Central memory CD8-positive, alpha-beta T cell (primary cell): ENCODE measurements around the gene UFSP2.
A peak's percentile ranks its signal among the peaks of the same experiment; 100 is the strongest.

Source experiments
- ATAC-seq: fragments of 150-1000 bp; cut with Tn5 transposase; replicated peaks from 2 replicates; pipeline ENCODE4 v1.10.0; 2022; ENCODE audit warnings: mild to moderate bottlenecking, moderate FRiP score, moderate number of reproducible peaks; ENCODE audit not compliant: poor library complexity, severe bottlenecking; ENCODE audit errors: extremely low read depth
- DNase-seq, 2 donors: peaks; one replicate each; pipeline ENCODE4 v3.0.0; 2021; ENCODE audit warnings: low spot score in 2 of 2
- H3K27ac Mint-ChIP-seq: one replicate; pipeline ENCODE4 v1.8.0; 2022; ENCODE audit warnings: low read depth, mild to moderate bottlenecking, moderate library complexity, mixed read lengths
- H3K27me3 Mint-ChIP-seq: one replicate; pipeline ENCODE4 v1.8.0; 2022; ENCODE audit warnings: mixed read lengths
- H3K36me3 Mint-ChIP-seq: one replicate; pipeline ENCODE4 v1.8.0; 2022; ENCODE audit warnings: mild to moderate bottlenecking, moderate library complexity, mixed read lengths; ENCODE audit not compliant: insufficient read depth
- H3K4me1 Mint-ChIP-seq: one replicate; pipeline ENCODE4 v1.8.0; 2022; ENCODE audit warnings: mixed read lengths
- H3K4me3 Mint-ChIP-seq: one replicate; pipeline ENCODE4 v1.8.0; 2022; ENCODE audit warnings: mild to moderate bottlenecking, moderate library complexity, mixed read lengths
- H3K9me3 Mint-ChIP-seq: one replicate; pipeline ENCODE4 v1.8.0; 2022; ENCODE audit warnings: mixed read lengths

UFSP2 gene

DNA sequence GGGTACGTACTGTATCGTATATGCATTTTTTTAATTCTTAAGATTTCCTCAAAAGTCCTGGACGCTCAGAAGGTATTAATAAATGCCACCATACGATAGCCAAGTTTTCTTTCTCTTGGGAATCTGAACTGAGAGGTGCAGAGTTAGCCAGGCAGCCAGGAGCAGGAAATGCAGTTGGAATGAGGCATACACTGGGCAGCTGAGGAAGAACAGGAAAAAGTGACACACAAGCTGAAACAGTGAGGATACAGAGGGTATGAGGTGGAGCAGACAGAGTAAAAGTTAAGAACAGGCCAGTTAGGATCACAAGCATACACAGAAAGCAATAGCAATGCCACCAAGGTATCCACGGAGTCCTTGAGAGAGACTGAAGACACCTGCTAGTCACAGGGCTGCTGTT is 13.4 kb downstream of the UFSP2 start:
- peaks cover 4% of the 10 kb centered on the region for H3K4me1 Mint-ChIP-seq
- ATAC-seq: no peak
- no peaks in the 10 kb centered on the region for H3K9me3 Mint-ChIP-seq
- H3K36me3 Mint-ChIP-seq: peaks cover 16% of the 10 kb centered on the region
- no peaks in the 10 kb centered on the region for H3K27me3 Mint-ChIP-seq
- no peak for DNase-seq
- H3K4me3 Mint-ChIP-seq: no peak overlapping the region
- H3K27ac Mint-ChIP-seq: no peak overlapping the region

DNA sequence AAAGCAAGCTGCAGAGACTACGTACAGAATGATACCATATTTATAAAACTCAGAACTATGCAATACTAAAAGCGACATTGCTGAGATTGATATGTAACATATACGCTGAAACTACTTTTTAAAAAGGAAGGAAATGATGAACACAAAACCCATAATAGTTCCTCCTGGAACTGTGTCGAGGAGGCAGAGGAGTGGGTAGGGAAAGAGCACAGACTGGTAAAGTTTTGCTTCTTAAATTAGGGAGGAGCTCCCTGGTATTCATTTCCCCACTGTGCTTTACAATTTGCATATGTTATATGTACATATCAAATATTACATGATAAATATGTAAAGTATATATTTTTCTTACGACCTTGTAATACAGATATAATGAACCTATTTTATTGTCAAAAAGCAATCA is 13.9 kb downstream of the UFSP2 start:
- ATAC-seq: no peak
- Mint-ChIP-seq H3K36me3 (peaks cover 13% of the 10 kb centered on the region), H3K27me3 (no peaks in the 10 kb centered on the region), H3K4me1 (no peaks in the 10 kb centered on the region), H3K27ac (no peak overlapping the region), H3K4me3 (no peak overlapping the region), H3K9me3 (no peaks in the 10 kb centered on the region)
- DNase-seq: no peak

DNA sequence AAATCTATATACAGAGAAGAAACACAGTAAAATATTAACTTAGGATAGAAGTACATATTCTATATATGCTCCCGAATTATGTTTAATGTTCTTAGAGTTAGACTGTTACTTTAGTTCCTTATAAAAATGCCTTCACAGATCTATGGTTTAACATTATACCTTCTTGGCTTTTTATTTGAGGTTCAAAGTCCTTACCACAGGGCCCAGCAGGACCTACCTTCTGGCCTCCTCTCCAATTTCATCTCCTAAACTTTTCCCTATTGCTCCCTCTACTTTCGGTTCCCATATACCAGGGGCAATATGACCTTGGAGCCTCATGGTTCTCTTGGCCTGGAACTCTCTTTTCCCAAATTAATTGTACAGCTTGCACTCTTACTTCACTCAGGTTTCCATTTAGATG is 17.3 kb downstream of the UFSP2 start:
- no peak for ATAC-seq
- H3K4me3 Mint-ChIP-seq: no peak overlapping the region
- H3K36me3 Mint-ChIP-seq: peaks cover 25% of the 10 kb centered on the region
- DNase-seq: no peak
- H3K27me3 Mint-ChIP-seq: no peaks in the 10 kb centered on the region
- H3K4me1 Mint-ChIP-seq: no peaks in the 10 kb centered on the region
- no peak overlapping the region for H3K27ac Mint-ChIP-seq
- H3K9me3 Mint-ChIP-seq: no peaks in the 10 kb centered on the region

DNA sequence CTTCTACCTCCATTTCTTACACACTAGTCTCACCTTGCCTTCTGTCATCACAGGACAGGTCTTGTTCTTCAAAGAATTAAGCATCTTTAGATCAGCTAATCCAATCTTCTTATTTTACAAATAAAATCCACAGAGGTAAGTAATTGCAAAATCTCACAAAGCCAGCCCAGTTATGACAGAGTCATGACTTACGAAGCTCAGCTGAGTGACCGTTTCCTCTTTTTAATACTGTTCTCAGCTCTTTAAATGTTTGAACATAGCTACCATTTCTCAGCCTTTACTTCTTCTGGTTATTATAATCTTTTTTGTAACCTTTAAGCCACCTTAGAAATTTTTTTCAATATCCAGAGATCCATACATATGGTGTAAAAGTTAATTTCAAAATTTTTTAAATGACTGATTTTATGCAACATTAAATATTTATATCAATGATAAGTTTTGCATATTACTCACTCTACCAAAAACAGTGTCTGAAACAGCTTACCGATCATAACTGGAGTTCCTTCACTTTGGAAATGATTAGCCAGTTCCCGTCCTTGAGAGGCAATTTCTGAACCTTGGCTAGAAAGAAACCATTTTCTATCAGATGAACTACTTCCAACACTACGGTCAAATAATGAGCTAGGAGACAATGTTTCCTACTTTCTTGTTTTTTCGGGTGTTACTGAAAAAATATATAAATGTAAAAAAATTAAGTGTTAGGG is 20.3 kb downstream of the UFSP2 start:
- no peaks in the 10 kb centered on the region for H3K9me3 Mint-ChIP-seq
- no peaks in the 10 kb centered on the region for H3K27me3 Mint-ChIP-seq
- DNase-seq: no peak
- H3K27ac Mint-ChIP-seq: peak overlapping the region; percentile 38
- no peaks in the 10 kb centered on the region for H3K4me1 Mint-ChIP-seq
- ATAC-seq: no peak
- H3K4me3 Mint-ChIP-seq: no peak overlapping the region
- H3K36me3 Mint-ChIP-seq: peaks cover 26% of the 10 kb centered on the region

DNA sequence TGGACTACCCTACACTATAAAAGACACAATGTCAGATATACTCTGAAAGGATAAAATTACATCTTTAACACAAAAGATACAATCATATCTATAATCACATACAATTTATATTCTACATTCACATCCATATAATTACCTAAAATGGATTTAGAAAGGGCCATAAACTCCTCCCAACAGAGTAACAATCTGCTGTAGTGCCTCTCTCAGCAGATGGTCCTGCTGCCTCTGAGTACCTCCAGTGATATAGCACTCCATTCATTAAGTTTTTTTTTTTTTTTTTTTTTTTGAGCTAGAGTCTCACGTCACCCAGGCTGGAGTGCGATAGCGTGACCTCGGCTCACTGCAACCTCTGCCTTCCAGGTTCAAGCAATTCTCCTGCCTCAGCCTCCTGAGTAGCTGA is 21.7 kb downstream of the UFSP2 start:
- DNase-seq (no peak), ATAC-seq (no peak)
- H3K4me1 Mint-ChIP-seq: no peaks in the 10 kb centered on the region
- H3K36me3 Mint-ChIP-seq: peaks cover 34% of the 10 kb centered on the region
- no peak overlapping the region for H3K4me3 Mint-ChIP-seq
- H3K27me3 Mint-ChIP-seq: no peaks in the 10 kb centered on the region
- no peaks in the 10 kb centered on the region for H3K9me3 Mint-ChIP-seq
- no peak overlapping the region for H3K27ac Mint-ChIP-seq

DNA sequence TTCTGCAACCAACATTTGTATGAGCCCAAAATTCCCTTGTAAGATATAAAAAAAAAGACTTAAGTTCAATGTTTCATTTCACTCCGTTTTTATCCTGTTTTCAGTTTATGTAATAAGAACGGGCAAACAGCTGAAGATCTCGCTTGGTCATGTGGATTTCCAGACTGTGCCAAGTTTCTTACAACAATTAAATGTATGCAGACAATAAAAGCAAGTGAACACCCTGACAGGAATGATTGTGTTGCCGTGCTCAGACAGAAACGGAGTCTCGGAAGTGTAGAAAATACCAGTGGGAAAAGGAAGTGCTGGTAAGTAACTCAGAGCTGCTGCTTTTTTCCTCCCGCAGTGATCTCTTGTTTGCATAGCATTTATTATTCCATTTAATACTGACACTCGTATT is 26.3 kb downstream of the UFSP2 start:
- H3K9me3 Mint-ChIP-seq: no peaks in the 10 kb centered on the region

DNA sequence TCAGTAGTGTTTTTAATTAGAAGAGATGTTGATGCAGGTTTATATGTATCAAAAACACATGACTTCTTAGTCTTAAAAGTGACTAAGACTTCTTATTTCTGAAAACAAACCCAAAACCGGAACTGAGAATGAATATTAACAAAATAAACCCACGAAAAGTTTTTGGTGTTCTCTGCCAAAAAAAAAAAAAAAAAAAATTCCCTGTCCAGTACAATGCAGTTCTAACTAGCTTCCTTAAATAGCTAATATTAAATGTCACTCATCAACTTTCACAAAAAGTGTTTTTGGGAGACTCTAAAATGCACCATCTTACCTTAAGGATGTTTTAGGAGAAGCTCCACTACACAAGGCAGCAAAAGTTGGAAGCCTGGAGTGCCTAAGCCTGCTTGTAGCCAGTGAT is 27.1 kb downstream of the UFSP2 start:
- Mint-ChIP-seq H3K4me1 (peaks cover 24% of the 10 kb centered on the region), H3K36me3 (peaks cover 25% of the 10 kb centered on the region), H3K4me3 (no peak overlapping the region), H3K27me3 (no peaks in the 10 kb centered on the region), H3K27ac (no peak overlapping the region), H3K9me3 (no peaks in the 10 kb centered on the region)
- DNase-seq (no peak), ATAC-seq (no peak)

More for the DNA sequence above, 26.3 kb downstream of the UFSP2 start:
- no peak overlapping the region for H3K27ac Mint-ChIP-seq
- H3K36me3 Mint-ChIP-seq: peaks cover 28% of the 10 kb centered on the region
- no peak overlapping the region for H3K4me3 Mint-ChIP-seq
- ATAC-seq (no peak), DNase-seq (no peak)
- H3K4me1 Mint-ChIP-seq: peaks cover 21% of the 10 kb centered on the region
- no peaks in the 10 kb centered on the region for H3K27me3 Mint-ChIP-seq

DNA sequence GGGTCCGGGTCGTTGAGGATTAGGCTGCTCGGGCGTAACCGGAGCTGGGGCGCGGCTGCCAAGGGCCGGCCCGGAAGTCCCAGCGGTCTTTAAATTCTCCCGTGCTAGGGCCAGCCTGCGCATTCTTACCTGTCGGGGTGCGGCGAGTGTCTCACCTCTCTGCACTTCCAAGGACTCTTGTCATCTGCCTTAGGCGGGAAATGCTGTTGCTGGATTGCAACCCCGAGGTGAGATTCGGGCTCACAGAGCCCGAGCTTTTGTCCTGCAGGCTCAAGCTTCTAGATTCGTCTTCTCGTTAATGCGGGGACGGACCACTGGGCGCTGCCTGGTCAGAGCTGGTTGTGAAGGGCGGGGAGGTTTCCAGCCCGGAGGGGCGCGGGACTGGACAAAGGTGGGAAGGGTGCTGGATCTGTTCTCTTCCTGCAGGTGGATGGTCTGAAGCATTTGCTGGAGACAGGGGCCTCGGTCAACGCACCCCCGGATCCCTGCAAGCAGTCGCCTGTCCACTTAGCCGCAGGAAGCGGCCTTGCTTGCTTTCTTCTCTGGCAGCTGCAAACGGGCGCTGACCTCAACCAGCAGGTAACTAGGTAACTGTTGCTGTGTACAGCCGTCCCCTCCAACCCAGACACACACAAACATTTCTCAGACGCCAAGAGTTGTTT is 28.9 kb downstream of the UFSP2 start, which contains the start of gene ANKRD37:
Gene ANKRD37 (plus strand): TSS at position 118 of the 662 bp plus-strand sequence. CDS start 83 bp downstream, at position 201.
- Mint-ChIP-seq H3K36me3 (peaks cover 23% of the 10 kb centered on the region), H3K27me3 (no peaks in the 10 kb centered on the region), H3K27ac (peak within 1 kb of the TSS; percentile 96), H3K4me1 (peaks cover 24% of the 10 kb centered on the region), H3K9me3 (no peaks in the 10 kb centered on the region), H3K4me3 (peak within 1 kb of the TSS; percentile 96)
- ATAC-seq (no peak), DNase-seq (no peak)

DNA sequence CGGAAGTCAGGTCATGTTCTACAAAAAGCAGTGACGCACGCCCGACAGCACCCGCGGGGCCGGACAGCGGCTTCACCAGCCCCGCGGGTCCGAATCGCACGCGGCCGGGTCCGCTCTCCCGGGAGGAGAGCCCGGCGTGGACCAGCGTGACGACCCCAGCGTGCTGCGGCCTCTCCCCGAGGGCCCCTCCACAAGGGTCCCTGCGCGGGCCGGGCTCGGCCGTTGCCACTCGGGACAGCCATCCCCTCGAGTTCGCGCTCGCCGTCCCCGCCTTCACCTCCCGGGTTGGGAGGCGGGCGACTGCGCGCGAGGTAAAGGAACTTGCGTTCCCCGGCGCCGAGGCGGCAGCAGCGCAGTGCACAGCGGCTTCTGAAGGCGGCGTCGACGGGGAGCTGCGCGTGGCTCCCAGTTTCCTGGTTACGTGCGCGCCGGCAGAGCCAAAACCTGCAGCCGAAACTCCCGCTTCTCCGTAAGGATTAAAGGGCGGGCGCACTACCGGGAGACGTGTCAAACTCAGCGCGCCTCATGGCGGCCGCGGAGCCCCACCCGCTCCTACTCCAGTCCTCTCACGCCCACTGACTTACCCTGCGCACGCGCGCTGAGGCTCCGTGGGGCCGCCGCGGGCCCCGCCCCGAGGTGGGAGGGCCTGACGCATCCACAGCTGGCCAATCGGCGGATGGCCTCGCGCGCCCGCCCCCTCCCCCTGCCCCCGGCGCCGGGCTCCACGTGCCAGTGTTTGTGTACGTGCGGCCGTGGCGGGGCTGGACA is 29.6 kb downstream of the UFSP2 start:
- Mint-ChIP-seq H3K4me1 (peaks cover 24% of the 10 kb centered on the region), H3K27ac (peak overlapping the region; percentile 96), H3K4me3 (peak overlapping the region; percentile 96), H3K9me3 (no peaks in the 10 kb centered on the region), H3K36me3 (peaks cover 22% of the 10 kb centered on the region), H3K27me3 (no peaks in the 10 kb centered on the region)
- DNase-seq (peak; percentile 95 to 96), ATAC-seq (peak; percentile 87)

DNA sequence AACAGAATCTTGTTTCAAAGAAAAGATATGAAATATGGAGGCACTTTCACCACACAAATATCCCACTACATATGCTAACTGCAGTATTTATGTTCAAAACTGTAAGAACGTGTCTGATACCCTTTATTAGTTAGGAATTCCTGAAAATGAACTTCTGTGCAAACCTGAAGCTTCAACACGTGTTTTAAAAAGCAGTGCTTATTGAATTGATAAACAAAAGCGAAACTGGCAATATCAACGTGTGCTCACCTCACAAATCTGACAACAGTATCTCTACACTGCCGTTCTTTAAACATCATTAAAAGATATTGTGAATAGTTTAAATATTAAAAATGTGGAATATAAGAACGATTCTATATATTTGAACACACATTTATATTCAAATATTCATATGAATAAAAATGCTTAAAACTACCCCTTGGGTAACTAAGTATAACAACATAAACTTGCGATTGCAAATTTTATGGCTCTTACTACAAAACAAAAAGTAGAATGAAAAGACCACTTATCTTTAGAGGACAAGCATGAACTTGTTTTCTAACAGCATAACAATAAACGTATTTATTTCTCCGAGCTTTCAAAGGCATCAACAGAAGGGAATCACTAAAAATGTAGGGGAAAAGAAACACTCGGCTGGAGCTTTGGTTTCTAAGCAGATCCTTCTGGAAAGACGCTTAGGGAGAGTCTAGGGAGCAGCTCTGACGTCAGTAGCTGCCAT is 30.4 kb downstream of the UFSP2 start, which contains the start of gene LRP2BP:
Gene LRP2BP (minus strand): TSS at position 687 of the 718 bp plus-strand sequence. CDS start 17,738 bp downstream, outside the sequence.
- peak within 1 kb of the TSS; percentile 96 for H3K27ac Mint-ChIP-seq
- H3K36me3 Mint-ChIP-seq: peaks cover 19% of the 10 kb centered on the region
- DNase-seq (no peak), ATAC-seq (peak; percentile 26)
- no peaks in the 10 kb centered on the region for H3K27me3 Mint-ChIP-seq
- peaks cover 24% of the 10 kb centered on the region for H3K4me1 Mint-ChIP-seq
- H3K4me3 Mint-ChIP-seq: peak within 1 kb of the TSS; percentile 96
- no peaks in the 10 kb centered on the region for H3K9me3 Mint-ChIP-seq

DNA sequence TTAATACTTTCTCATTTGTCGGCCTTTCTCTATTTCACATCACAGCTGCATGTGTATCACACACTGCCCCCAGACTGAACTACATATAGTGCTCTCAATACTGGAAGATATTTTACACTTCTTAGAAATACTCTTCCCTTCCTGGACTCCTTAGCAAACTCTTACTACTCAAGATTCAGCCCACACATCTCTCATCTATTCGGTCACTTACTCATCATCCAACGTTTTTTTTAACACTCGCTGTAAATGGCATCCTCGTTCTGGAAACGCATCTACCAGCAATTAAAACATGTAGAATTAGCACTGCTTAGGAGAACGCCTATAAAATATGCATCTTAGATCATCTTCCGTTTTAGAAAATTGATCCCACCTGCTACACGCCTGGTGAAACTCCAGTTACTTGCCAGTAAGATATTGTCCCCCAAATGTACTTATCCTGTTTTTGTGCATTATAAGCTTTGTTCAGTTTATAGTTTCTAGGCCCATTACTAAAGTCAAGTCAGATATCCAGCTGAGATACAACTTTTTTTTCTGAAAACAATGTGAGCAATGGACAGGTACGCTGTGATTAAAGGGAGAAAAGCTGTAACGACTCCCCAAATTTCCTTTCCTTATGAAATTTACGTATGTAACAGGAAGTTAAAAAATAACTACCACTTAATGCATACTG is 31.1 kb downstream of the UFSP2 start:
- H3K9me3 Mint-ChIP-seq: no peaks in the 10 kb centered on the region
- H3K27me3 Mint-ChIP-seq: no peaks in the 10 kb centered on the region
- DNase-seq (no peak), ATAC-seq (no peak)
- peak overlapping the region; percentile 15 for H3K27ac Mint-ChIP-seq
- peaks cover 24% of the 10 kb centered on the region for H3K4me1 Mint-ChIP-seq
- H3K4me3 Mint-ChIP-seq: peak overlapping the region; percentile 96
- peaks cover 15% of the 10 kb centered on the region for H3K36me3 Mint-ChIP-seq

DNA sequence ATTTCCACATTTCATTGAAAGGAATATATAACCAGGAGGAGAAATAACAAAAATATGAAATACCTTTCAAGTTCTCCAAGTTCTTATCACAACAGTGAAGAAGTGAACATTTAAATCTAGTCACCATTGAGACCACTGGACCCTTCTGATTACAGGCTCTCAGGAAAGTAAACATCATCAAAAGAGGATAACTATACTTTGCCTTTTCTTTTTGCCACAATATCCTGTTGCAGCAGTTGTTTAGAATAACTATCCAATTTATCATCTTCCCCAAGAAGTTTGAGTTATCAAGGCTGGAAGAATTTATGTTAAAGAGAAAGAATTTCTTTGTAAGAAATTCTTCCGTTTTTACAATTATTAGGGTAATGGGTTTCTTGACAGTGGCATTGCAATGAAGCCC is 33.6 kb downstream of the UFSP2 start:
- Mint-ChIP-seq H3K36me3 (peaks cover 10% of the 10 kb centered on the region), H3K27ac (no peak overlapping the region), H3K4me1 (peaks cover 22% of the 10 kb centered on the region), H3K4me3 (no peak overlapping the region), H3K9me3 (no peaks in the 10 kb centered on the region), H3K27me3 (no peaks in the 10 kb centered on the region)
- ATAC-seq (no peak), DNase-seq (no peak)
